Right atrium auricular region (tissue), 2 donors: ENCODE data around the gene DCPS. TPM values are rescaled to one million over a fixed set of nuclear protein-coding genes. Genes with fewer than 3 reads are reported as not detected.
A peak's percentile ranks its signal among the peaks of the same experiment; 100 is the strongest.
"Not testable (repeated sequence)": the region's sequence is repeated elsewhere in the genome, so short reads cannot be mapped to it uniquely, and the experiment has no call there.

Experiments
- DNase-seq: peaks from one replicate; pipeline ENCODE4 v3.0.0-alpha.2; 2019; ENCODE audit warnings: low spot score
- H3K27ac ChIP-seq, 2 donors: fragments of 200-600 bp; sonication (generic); 1 replicate in 1 of 2; 2 replicates in 1 of 2; pipeline ENCODE4 v1.5.1; 2016 to 2019
- H3K27me3 ChIP-seq, 2 donors: fragments of 200-600 bp; sonication (generic); one replicate each; pipeline versions ENCODE4 v1.5.1 to v1.6.0; 2017 to 2019
- H3K36me3 ChIP-seq: fragments of 200-600 bp; sonication (generic); one replicate; pipeline ENCODE4 v1.5.1; 2016
- H3K4me1 ChIP-seq, 2 donors: fragments of 200-600 bp; sonication (generic); one replicate each; pipeline versions ENCODE4 v1.5.1 to v1.6.0; 2017 to 2019
- H3K4me3 ChIP-seq, 2 donors: fragments of 200-600 bp; sonication (generic); 1 replicate in 1 of 2; 2 replicates in 1 of 2; pipeline ENCODE4 v1.5.1; 2017 to 2019; ENCODE audit warnings: mild to moderate bottlenecking in 1 of 2, moderate library complexity in 1 of 2
- H3K9me3 ChIP-seq, 2 donors: fragments of 200-600 bp; sonication (generic); one replicate each; pipeline ENCODE4 v1.5.1; 2019
- total RNA-seq, 2 donors: library from RNA; depleted of rRNA; stranded (reverse); fragments of >200 nt; gene quantifications; one replicate each; pipeline ENCODE4 v1.1.0, GENCODE V29; 2016
- TF ChIP-seq, protein P1 (sequence below), 2 donors: fragments of 200-600 bp; sonication (generic); IDR thresholded peaks; one replicate each; pipeline ENCODE4 v1.5.1; 2019; ENCODE audit warnings: antibody characterized with exemption in 2 of 2

The DCPS gene
- total RNA-seq, 2 donors from 2014 or later, result 12.1 to 14.1 TPM

DNA sequence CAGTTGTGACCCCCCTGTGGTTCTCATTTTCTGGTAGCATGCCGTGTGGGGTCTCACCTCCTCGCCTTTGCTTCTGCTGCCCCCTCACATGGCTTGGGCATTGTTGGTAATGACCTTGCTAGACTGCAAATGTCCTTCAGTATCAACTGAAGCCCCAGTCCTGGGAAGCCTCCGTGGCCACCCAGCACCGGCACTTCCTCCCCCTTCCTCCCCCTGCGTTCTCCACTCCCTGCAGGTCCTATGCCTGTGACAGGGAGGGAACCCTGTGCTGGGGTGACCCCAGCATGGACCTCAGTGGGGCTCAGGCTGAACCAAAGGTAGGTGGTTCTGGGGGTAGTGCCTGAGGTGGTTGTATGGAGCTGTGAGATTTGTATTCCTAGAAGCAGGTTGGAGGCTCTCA, 57.5 kb downstream of the DCPS start:
- Histone ChIP-seq H3K36me3 (no peaks in the 10 kb centered on the region), H3K4me1 (peaks cover 0 to 86% of the 10 kb centered on the region in 2 donors), H3K4me3 (no peak overlapping the region), H3K9me3 (no peaks in the 10 kb centered on the region), H3K27ac (peak overlapping the region; percentile 74 to 81), H3K27me3 (no peaks in the 10 kb centered on the region)
- no peak for DNase-seq
- TF ChIP-seq, protein P1, sequence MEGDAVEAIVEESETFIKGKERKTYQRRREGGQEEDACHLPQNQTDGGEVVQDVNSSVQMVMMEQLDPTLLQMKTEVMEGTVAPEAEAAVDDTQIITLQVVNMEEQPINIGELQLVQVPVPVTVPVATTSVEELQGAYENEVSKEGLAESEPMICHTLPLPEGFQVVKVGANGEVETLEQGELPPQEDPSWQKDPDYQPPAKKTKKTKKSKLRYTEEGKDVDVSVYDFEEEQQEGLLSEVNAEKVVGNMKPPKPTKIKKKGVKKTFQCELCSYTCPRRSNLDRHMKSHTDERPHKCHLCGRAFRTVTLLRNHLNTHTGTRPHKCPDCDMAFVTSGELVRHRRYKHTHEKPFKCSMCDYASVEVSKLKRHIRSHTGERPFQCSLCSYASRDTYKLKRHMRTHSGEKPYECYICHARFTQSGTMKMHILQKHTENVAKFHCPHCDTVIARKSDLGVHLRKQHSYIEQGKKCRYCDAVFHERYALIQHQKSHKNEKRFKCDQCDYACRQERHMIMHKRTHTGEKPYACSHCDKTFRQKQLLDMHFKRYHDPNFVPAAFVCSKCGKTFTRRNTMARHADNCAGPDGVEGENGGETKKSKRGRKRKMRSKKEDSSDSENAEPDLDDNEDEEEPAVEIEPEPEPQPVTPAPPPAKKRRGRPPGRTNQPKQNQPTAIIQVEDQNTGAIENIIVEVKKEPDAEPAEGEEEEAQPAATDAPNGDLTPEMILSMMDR (IDR thresholded peaks at IDR 0.05), result no peak

DNA sequence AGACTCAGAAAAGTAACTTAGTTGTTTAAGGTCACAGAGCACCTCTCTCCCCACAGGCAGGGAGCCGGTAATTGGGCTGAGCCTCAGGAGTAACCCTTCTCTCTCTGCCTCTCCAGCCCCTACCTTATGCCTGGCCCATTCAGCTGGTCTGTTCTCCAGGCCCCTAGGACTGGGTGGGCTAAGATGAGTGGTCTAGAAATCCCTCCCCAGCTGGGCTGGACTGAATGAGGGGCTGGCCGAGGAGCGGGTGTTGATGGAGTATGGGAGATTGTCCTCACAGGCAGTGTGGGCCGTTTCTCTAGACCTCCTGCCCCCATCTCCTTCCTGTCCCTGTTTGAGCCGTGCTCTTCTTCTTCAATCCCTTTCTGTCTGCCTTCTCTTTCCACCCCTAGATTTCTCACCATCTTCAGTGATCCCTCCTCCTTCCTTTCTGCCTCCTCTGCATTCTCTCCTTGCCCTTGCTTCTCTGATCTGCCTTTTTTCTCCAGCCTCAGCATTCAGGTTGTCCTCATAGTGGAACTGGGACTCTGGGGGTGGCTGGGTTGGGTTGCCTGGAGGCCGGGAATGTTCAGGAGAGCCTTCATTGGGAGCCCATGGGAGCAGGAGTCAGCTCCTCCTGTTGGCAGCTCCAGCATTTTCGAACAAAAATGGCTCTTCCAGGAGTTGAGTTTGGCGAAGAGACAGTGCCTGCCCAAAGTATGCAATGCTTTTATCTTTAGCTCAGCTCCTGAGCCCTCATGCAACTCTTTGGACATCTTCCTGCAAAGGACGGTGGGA, 59.2 kb downstream of the DCPS start:
- H3K36me3 ChIP-seq, result no peaks in the 10 kb centered on the region
- no peak for DNase-seq
- H3K4me1 ChIP-seq, result peaks cover 0 to 85% of the 10 kb centered on the region in 2 donors
- H3K27ac ChIP-seq, result peak overlapping the region; percentile 74 to 81
- no peak overlapping the region for H3K4me3 ChIP-seq
- no peaks in the 10 kb centered on the region for H3K27me3 ChIP-seq
- no peaks in the 10 kb centered on the region for H3K9me3 ChIP-seq
- TF ChIP-seq, protein P1 (IDR thresholded peaks at IDR 0.05), result no peak

DNA sequence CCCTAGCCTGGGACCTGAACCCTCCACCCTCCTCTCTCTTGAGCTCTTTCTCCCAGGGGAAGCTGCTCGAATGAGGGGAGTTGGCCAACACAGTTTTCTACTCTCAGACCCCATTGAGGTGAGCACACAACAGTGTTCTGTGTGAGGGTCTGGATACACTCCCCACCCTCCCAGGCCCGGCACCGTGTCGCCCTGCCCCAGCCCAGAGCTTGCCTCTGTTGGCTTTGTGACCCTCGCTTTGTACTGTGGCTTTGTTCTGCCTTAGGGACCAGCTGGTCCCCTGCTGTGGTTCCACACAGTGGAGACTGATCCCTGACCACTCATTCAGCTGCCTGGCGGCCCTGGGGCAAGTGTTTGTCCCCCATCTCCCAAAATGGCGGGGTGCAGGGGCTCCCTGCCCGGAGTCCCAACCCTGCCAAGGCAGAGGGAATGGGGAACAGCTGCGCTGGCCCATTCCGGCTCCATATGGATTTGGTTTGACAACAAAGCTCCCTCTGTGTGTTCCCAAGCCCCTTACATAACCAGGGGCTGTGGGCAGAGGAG, 59.9 kb downstream of the DCPS start:
- peaks cover 0 to 85% of the 10 kb centered on the region in 2 donors for H3K4me1 ChIP-seq
- no peak for DNase-seq
- peak overlapping the region; percentile 74 to 81 for H3K27ac ChIP-seq
- no peaks in the 10 kb centered on the region for H3K27me3 ChIP-seq
- no peaks in the 10 kb centered on the region for H3K9me3 ChIP-seq
- TF ChIP-seq, protein P1 (IDR thresholded peaks at IDR 0.05), result no peak
- H3K4me3 ChIP-seq, result no peak overlapping the region
- no peaks in the 10 kb centered on the region for H3K36me3 ChIP-seq

DNA sequence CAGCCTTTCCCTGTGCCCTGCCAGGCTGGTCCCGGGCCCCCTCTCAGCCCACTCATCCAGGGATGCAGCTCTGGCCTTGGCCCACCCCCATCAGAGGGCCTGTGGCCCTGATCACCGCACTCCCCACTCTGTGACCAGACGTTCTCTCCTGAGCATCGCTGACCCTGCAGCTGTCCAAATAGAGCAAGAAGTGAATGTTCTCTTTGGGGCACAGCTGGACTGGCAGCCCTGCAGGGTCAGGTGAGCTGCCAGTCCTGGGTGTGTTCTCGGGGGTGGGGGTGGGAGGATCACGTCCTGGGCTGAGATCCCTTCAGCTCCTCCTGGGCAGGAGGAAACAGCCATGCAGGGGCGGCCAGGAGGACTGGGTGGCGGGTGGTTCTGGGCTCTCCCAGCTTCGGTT, 60.9 kb downstream of the DCPS start:
- not testable (repeated sequence) for DNase-seq, H3K9me3 ChIP-seq, H3K4me3 ChIP-seq, H3K36me3 ChIP-seq, H3K27me3 ChIP-seq
- H3K27ac ChIP-seq, result peak overlapping the region in 1 of 2 donors; percentile 53
- H3K4me1 ChIP-seq, result peaks cover 0 to 80% of the 10 kb centered on the region in 2 donors

DNA sequence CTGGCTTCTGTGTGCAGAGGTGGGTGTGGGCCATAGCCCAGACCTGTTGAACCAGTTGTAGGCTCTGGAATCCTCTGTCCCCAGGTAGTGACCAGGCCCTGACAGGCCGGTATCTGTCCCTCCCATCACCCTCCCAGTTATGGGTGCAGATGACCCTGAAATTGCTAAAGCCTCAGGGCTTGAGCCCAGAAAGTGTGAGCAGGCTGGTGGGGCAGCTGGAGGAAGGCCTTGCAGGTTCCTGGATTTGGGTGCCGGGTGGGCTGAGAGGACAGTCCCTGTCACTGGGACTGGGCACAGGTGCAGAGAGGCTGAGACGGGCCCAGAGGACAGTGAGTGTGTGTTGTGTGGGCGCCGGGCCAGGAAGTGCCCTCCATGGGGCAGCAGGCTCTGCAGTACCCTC, 61.6 kb downstream of the DCPS start:
- H3K9me3 ChIP-seq, H3K4me3 ChIP-seq, H3K27me3 ChIP-seq, DNase-seq, H3K36me3 ChIP-seq: not testable (repeated sequence)
- Histone ChIP-seq H3K4me1 (peaks cover 0 to 80% of the 10 kb centered on the region in 2 donors), H3K27ac (peak overlapping the region; percentile 80 to 83)

DNA sequence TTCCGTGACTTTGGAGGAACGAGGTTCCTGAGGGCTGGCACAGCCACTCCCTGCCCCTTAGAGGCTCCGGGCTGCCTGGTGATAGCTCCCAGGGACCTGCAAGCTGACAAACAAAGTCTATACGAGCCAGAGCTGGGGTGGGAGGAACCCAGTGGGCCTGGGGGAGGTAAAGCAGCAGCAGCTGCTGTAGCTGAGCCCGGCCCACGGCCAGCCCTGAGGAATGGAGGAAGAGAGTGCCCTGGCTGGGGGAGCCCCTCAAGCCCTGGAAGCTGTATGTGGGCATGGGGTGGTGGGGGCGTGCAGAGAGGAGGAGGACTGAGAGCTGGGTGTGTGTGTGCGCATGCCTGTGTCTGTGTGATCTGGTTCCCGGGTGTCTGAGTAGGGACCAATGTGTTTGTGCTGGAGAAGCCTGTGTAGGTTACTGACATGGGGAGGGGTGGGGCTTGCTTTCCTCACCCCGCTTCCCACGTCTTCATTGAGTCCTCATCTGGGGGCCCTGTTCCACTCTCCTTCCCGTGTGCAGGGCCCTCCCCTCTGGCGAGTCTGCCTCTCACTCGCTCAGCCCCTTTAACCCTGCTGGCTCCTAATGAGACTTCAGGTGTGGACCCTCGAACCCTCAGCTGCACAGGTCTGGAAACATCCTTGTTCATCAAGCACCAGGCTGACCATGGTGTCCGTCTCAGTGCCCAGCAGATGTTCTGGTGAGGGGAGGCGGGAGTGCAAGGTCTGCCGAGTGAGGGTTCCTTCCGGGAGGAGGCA, 62.4 kb downstream of the DCPS start:
- DNase-seq, result no peak
- Histone ChIP-seq H3K36me3 (no peaks in the 10 kb centered on the region), H3K27me3 (no peaks in the 10 kb centered on the region), H3K27ac (peak overlapping the region; percentile 80 to 83), H3K4me1 (peaks cover 0 to 76% of the 10 kb centered on the region in 2 donors), H3K4me3 (no peak overlapping the region), H3K9me3 (no peaks in the 10 kb centered on the region)
- TF ChIP-seq, protein P1 (IDR thresholded peaks at IDR 0.05), result no peak
